ENCODE data around the gene ATP10A.

The ATP10A gene

GRCh38 chr15:25631971-25632370 is 231.2 kb downstream of the ATP10A start:
- Histone ChIP-seq H3K27me3 (ENCODE audit: insufficient read depth, low read length) (peaks cover 14% of the 10 kb centered on the region), H3K36me3 (ENCODE audit: insufficient read depth, low read length) (no peaks in the 10 kb centered on the region), H3K9ac (ENCODE audit: low read depth, low read length) (no peak overlapping the region), H3K4me1 (ENCODE audit: insufficient read depth, low read length) (peaks cover 5% of the 10 kb centered on the region), H3K9me3 (ENCODE audit: insufficient read depth, low read depth, low read length) (no peaks in the 10 kb centered on the region), H3K27ac (ENCODE audit: low read depth, low read length) (no peak overlapping the region), H3K4me3 (ENCODE audit: low read length) (no peak overlapping the region)
- 90% methylated on average over 8 of the region's 8 CpGs for WGBS

Measured in HUES64 (cell line).